Ovary (tissue), 3 donors: ENCODE measurements around the gene PGPEP1.

Source experiments
- EP300 ChIP-seq: sonication (generic); formaldehyde crosslinking; IDR thresholded peaks from one replicate; pipeline ENCODE4 v1.6.1; 2017; ENCODE audit warnings: antibody characterized with exemption
- POLR2A ChIP-seq: fragments of 450-650 bp; IDR thresholded peaks from one replicate; pipeline ENCODE4 v1.6.1; 2017; ENCODE audit warnings: antibody characterized with exemption, mild to moderate bottlenecking, moderate library complexity
- TF ChIP-seq, protein P1 (sequence below), 3 donors: fragments of 450-650 bp in 2 of 3; fragments of 200-600 bp in 1 of 3; IDR thresholded peaks; one replicate each; pipeline versions ENCODE4 v1.5.1 to v1.8.0; 2016 to 2022; ENCODE audit warnings: antibody characterized with exemption in 3 of 3, mild to moderate bottlenecking in 1 of 3
- donor health status: DM: no; HTN: no; CAD: no.

GRCh38 chr19:18391509-18392075 lies 51.2 kb downstream of the PGPEP1 start:
- TF ChIP-seq, protein P1, sequence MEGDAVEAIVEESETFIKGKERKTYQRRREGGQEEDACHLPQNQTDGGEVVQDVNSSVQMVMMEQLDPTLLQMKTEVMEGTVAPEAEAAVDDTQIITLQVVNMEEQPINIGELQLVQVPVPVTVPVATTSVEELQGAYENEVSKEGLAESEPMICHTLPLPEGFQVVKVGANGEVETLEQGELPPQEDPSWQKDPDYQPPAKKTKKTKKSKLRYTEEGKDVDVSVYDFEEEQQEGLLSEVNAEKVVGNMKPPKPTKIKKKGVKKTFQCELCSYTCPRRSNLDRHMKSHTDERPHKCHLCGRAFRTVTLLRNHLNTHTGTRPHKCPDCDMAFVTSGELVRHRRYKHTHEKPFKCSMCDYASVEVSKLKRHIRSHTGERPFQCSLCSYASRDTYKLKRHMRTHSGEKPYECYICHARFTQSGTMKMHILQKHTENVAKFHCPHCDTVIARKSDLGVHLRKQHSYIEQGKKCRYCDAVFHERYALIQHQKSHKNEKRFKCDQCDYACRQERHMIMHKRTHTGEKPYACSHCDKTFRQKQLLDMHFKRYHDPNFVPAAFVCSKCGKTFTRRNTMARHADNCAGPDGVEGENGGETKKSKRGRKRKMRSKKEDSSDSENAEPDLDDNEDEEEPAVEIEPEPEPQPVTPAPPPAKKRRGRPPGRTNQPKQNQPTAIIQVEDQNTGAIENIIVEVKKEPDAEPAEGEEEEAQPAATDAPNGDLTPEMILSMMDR (IDR thresholded peaks at IDR 0.05), result no peak
- TF ChIP-seq POLR2A (no peak), EP300 (no peak)
